ENCODE results near the gene DPPA5. TPM values are rescaled to one million over a fixed set of nuclear protein-coding genes. Genes with fewer than 3 reads are reported as not detected.
"Not testable (repeated sequence)": the region's sequence is repeated elsewhere in the genome, so short reads cannot be mapped to it uniquely, and the experiment has no call there.

DPPA5 gene
- total and polyA plus RNA-seq, 4 donors: not detected

- WGBS, 2 donors: 91 to 95% methylated on average over 6 of the region's 6 CpGs
- no peak for TF ChIP-seq CTCF (IDR thresholded peaks at IDR 0.05; ENCODE audit: control extremely low read depth, extremely low read depth)
- H3K4me3 ChIP-seq: no peak overlapping the region
Observed at GRCh38 chr6:73382462-73383113, 28.5 kb upstream of the DPPA5 start.

GRCh38 chr6:73381531-73381930 lies 27.5 kb upstream of the DPPA5 start:
- H3K27ac ChIP-seq (ENCODE audit: low read depth in 1 of 2, low read length in 1 of 2); H3K9ac ChIP-seq (ENCODE audit: insufficient read depth in 1 of 2, low read length in 2 of 2); H3K9me3 ChIP-seq (ENCODE audit: control insufficient read depth in 4 of 4, insufficient read depth in 3 of 4, low read length in 3 of 4); H3K27me3 ChIP-seq (ENCODE audit: control insufficient read depth in 3 of 3, insufficient read depth in 3 of 3, low read length in 2 of 3); H3K36me3 ChIP-seq (ENCODE audit: control insufficient read depth in 4 of 4, insufficient read depth in 4 of 4, low read length in 4 of 4); H3K4me3 ChIP-seq; DNase-seq; ATAC-seq (ENCODE audit: insufficient read depth, low FRiP score); H3K4me1 ChIP-seq (ENCODE audit: control insufficient read depth in 5 of 5, insufficient read depth in 5 of 5, low read length in 5 of 5): not testable (repeated sequence)
- WGBS, 2 donors: 96 to 97% methylated on average over 10 of the region's 10 CpGs

More at GRCh38 chr6:73382462-73383113, 28.5 kb upstream of the DPPA5 start:
- Histone ChIP-seq H3K27ac (ENCODE audit: low read depth in 1 of 2, low read length in 1 of 2) (no peak overlapping the region), H3K9ac (ENCODE audit: insufficient read depth in 1 of 2, low read length in 2 of 2) (no peak overlapping the region), H3K36me3 (ENCODE audit: control insufficient read depth in 4 of 4, insufficient read depth in 4 of 4, low read length in 4 of 4) (no peaks in the 10 kb centered on the region), H3K27me3 (ENCODE audit: control insufficient read depth in 3 of 3, insufficient read depth in 3 of 3, low read length in 2 of 3) (no peaks in the 10 kb centered on the region), H3K4me1 (ENCODE audit: control insufficient read depth in 5 of 5, insufficient read depth in 5 of 5, low read length in 5 of 5) (no peaks in the 10 kb centered on the region), H3K9me3 (ENCODE audit: control insufficient read depth in 4 of 4, insufficient read depth in 3 of 4, low read length in 3 of 4) (no peaks in the 10 kb centered on the region)
- DNase-seq: no peak
- ATAC-seq (ENCODE audit: insufficient read depth, low FRiP score): no peak

GRCh38 chr6:73377225-73377624 lies 23.1 kb upstream of the DPPA5 start:
- Histone ChIP-seq H3K27me3 (ENCODE audit: control insufficient read depth in 3 of 3, insufficient read depth in 3 of 3, low read length in 2 of 3) (no peaks in the 10 kb centered on the region), H3K36me3 (ENCODE audit: control insufficient read depth in 4 of 4, insufficient read depth in 4 of 4, low read length in 4 of 4) (no peaks in the 10 kb centered on the region), H3K9me3 (ENCODE audit: control insufficient read depth in 4 of 4, insufficient read depth in 3 of 4, low read length in 3 of 4) (peaks cover 0 to 5% (median 1%) of the 10 kb centered on the region in 4 donors), H3K4me1 (ENCODE audit: control insufficient read depth in 5 of 5, insufficient read depth in 5 of 5, low read length in 5 of 5) (no peaks in the 10 kb centered on the region), H3K4me3 (no peak overlapping the region), H3K9ac (ENCODE audit: insufficient read depth in 1 of 2, low read length in 2 of 2) (no peak overlapping the region), H3K27ac (ENCODE audit: low read depth in 1 of 2, low read length in 1 of 2) (no peak overlapping the region)
- ATAC-seq (ENCODE audit: insufficient read depth, low FRiP score) (no peak), DNase-seq (no peak)
- TF ChIP-seq CTCF (IDR thresholded peaks at IDR 0.05; ENCODE audit: control extremely low read depth, extremely low read depth): no peak
- 62 to 69% methylated on average over 3 of the region's 3 CpGs for WGBS, 2 donors

- ATAC-seq (ENCODE audit: insufficient read depth, low FRiP score): no peak
- Histone ChIP-seq H3K4me3 (no peak overlapping the region), H3K27ac (ENCODE audit: low read depth in 1 of 2, low read length in 1 of 2) (no peak overlapping the region), H3K4me1 (ENCODE audit: control insufficient read depth in 5 of 5, insufficient read depth in 5 of 5, low read length in 5 of 5) (no peaks in the 10 kb centered on the region), H3K9ac (ENCODE audit: insufficient read depth in 1 of 2, low read length in 2 of 2) (no peak overlapping the region), H3K27me3 (ENCODE audit: control insufficient read depth in 3 of 3, insufficient read depth in 3 of 3, low read length in 2 of 3) (no peaks in the 10 kb centered on the region), H3K9me3 (ENCODE audit: control insufficient read depth in 4 of 4, insufficient read depth in 3 of 4, low read length in 3 of 4) (peaks cover 0 to 14% (median 5%) of the 10 kb centered on the region in 4 donors), H3K36me3 (ENCODE audit: control insufficient read depth in 4 of 4, insufficient read depth in 4 of 4, low read length in 4 of 4) (no peaks in the 10 kb centered on the region)
- WGBS, 2 donors: 81 to 93% methylated on average over 1 of the region's 1 CpG
- TF ChIP-seq CTCF (IDR thresholded peaks at IDR 0.05; ENCODE audit: control extremely low read depth, extremely low read depth): no peak
- no peak for DNase-seq
Observed at GRCh38 chr6:73375216-73375615, 21.1 kb upstream of the DPPA5 start.

All from lung (tissue), 12 donors.